Mesenchymal stem cell (in vitro differentiated cells and primary cell): ENCODE data around the gene CEMIP.

Experiments
- DNase-seq: peaks from one replicate; pipeline ENCODE4 v3.0.0-alpha.2; 2013
- H2AFZ ChIP-seq: one replicate; pipeline ENCODE4 v1.6.1; 2013; ENCODE audit warnings: low read depth, mild to moderate bottlenecking, control low read depth, inconsistent platforms, low read length, moderate library complexity
- H2AK5ac ChIP-seq: 2 replicates; pipeline ENCODE4 v1.6.1; 2013; ENCODE audit warnings: low read length, moderate library complexity, mild to moderate bottlenecking, inconsistent platforms; ENCODE audit not compliant: severe bottlenecking
- H2BK120ac ChIP-seq: one replicate; pipeline ENCODE4 v1.6.1; 2013; ENCODE audit warnings: low read depth, mild to moderate bottlenecking, inconsistent platforms, low read length, moderate library complexity
- H2BK12ac ChIP-seq, 2 experiments: one replicate each; pipeline ENCODE4 v1.6.1; 2013; ENCODE audit warnings: inconsistent platforms in 2 of 2, low read length in 2 of 2, mild to moderate bottlenecking in 2 of 2, moderate library complexity in 2 of 2, control low read depth in 1 of 2
- H2BK15ac ChIP-seq: one replicate; pipeline ENCODE4 v1.6.1; 2013; ENCODE audit warnings: mild to moderate bottlenecking, low read depth, inconsistent platforms; ENCODE audit not compliant: poor library complexity, severe bottlenecking
- H2BK5ac ChIP-seq: 2 replicates; pipeline ENCODE4 v1.6.1; 2013; ENCODE audit warnings: low read depth, mild to moderate bottlenecking, low read length, control low read depth, inconsistent platforms; ENCODE audit not compliant: poor library complexity, severe bottlenecking
- H3K14ac ChIP-seq, 2 experiments: one replicate each; pipeline ENCODE4 v1.6.1; 2013; ENCODE audit warnings: inconsistent platforms in 2 of 2, low read length in 2 of 2, control low read depth in 1 of 2, mild to moderate bottlenecking in 1 of 2, moderate library complexity in 1 of 2
- H3K18ac ChIP-seq, 2 experiments: one replicate each; pipeline ENCODE4 v1.6.1; 2013; ENCODE audit warnings: inconsistent platforms in 2 of 2, low read length in 2 of 2, control low read depth in 1 of 2, low read depth in 1 of 2, mild to moderate bottlenecking in 1 of 2
- H3K23ac ChIP-seq, 2 experiments: one replicate each; pipeline ENCODE4 v1.6.1; 2013; ENCODE audit warnings: inconsistent platforms in 2 of 2, low read length in 2 of 2, mild to moderate bottlenecking in 2 of 2, moderate library complexity in 2 of 2, control low read depth in 1 of 2
- H3K27ac ChIP-seq: 2 replicates; pipeline ENCODE4 v1.5.1; 2013; ENCODE audit warnings: mild to moderate bottlenecking, moderate library complexity, low read length, control low read depth, inconsistent platforms; ENCODE audit not compliant: poor library complexity, severe bottlenecking
- H3K27me3 ChIP-seq, 2 experiments: 2 replicates each; pipeline versions ENCODE4 v1.6.1 to v1.7.0; 2013; ENCODE audit warnings: low read length in 2 of 2, mild to moderate bottlenecking in 2 of 2, moderate library complexity in 2 of 2, control low read depth in 1 of 2, inconsistent platforms in 1 of 2; ENCODE audit not compliant: control insufficient read depth in 1 of 2, insufficient read depth in 1 of 2
- H3K36me3 ChIP-seq, 2 experiments: 2 replicates each; pipeline versions ENCODE4 v1.6.1 to v1.7.0; 2013; ENCODE audit warnings: low read length in 2 of 2, control low read depth in 1 of 2, inconsistent platforms in 1 of 2, low read depth in 1 of 2, mild to moderate bottlenecking in 1 of 2; ENCODE audit not compliant: insufficient read depth in 2 of 2, control insufficient read depth in 1 of 2
- H3K4ac ChIP-seq, 2 experiments: one replicate each; pipeline ENCODE4 v1.6.1; 2013; ENCODE audit warnings: inconsistent platforms in 2 of 2, low read length in 2 of 2, mild to moderate bottlenecking in 2 of 2, moderate library complexity in 2 of 2, control low read depth in 1 of 2, low read depth in 1 of 2
- H3K4me1 ChIP-seq: 2 replicates; pipeline ENCODE4 v1.6.1; 2013; ENCODE audit warnings: low read depth, low read length, control low read depth; ENCODE audit not compliant: control insufficient read depth, insufficient read depth
- H3K4me2 ChIP-seq: 2 replicates; pipeline ENCODE4 v1.6.1; 2013; ENCODE audit warnings: low read length, mild to moderate bottlenecking, inconsistent platforms; ENCODE audit not compliant: poor library complexity, severe bottlenecking
- H3K4me3 ChIP-seq, 2 experiments: 2 replicates each; pipeline versions ENCODE4 v1.5.1 to v1.7.0; 2013; ENCODE audit warnings: low read length in 2 of 2, mild to moderate bottlenecking in 2 of 2, control low read depth in 1 of 2, low read depth in 1 of 2; ENCODE audit not compliant: insufficient read depth in 1 of 2
- H3K79me1 ChIP-seq: replicated peaks from 2 replicates; pipeline ENCODE4 v1.6.1; 2013; ENCODE audit warnings: mild to moderate bottlenecking, control low read depth, low read length, inconsistent platforms; ENCODE audit not compliant: poor library complexity, severe bottlenecking
- H3K9ac ChIP-seq: 2 replicates; pipeline ENCODE4 v1.7.0; 2013; ENCODE audit warnings: mild to moderate bottlenecking, low read length, moderate library complexity
- H3K9me3 ChIP-seq: 2 replicates; pipeline ENCODE4 v1.7.0; 2013; ENCODE audit warnings: mild to moderate bottlenecking, low read length; ENCODE audit not compliant: control insufficient read depth
- H4K8ac ChIP-seq: one replicate; pipeline ENCODE4 v1.6.1; 2013; ENCODE audit warnings: inconsistent platforms, mild to moderate bottlenecking, low read length, moderate library complexity
- H4K91ac ChIP-seq: one replicate; pipeline ENCODE4 v1.6.1; 2013; ENCODE audit warnings: mild to moderate bottlenecking, low read length, inconsistent platforms
- WGBS: methylation state at CpG from one replicate; pipeline ENCODE4 v1.1.7; 2013; ENCODE audit warnings: mixed read lengths; 5-methylcytosine and 5-hydroxymethylcytosine counted together

CEMIP gene

DNA sequence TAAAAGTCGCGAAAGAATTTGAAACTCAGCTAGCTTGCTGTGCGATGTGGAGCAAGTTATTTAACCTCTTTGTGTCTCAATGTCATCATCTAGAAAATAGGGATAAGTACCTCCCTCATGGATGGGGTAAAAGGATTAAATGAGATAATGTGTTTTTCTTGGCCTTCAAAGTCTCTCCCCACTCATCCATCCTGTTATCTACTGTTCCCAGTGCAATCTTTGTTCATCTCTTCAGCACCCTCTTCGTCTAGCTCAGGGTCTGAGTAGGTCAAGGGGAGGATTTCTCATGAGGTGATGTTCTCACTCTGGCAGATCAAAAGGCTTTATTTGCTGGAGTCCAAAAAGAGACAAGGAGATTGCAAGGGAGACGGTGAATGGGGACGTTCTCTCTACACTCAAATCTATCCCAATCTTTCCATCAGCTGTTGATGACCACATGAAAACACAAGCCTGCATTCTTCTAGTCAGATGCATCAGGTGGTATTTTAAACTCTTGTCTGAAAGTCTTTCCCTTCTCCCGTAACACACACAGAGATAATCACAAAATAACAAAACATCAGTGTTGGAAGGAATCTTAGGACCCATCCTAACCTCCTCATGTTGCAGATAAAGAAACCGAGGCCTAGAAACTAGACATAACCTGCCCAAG is 209.1 kb downstream of the CEMIP start:
- H4K8ac ChIP-seq = no peak overlapping the region
- no peak for DNase-seq
- peaks cover 0 to 4% of the 10 kb centered on the region in 2 experiments for H3K36me3 ChIP-seq
- H2AK5ac ChIP-seq = no peak overlapping the region
- H3K14ac ChIP-seq = no peak overlapping the region
- H3K4me2 ChIP-seq = peak overlapping the region; percentile 92
- no peak overlapping the region for H2BK5ac ChIP-seq
- peaks cover 11% of the 10 kb centered on the region for H3K79me1 ChIP-seq
- no peaks in the 10 kb centered on the region for H3K9me3 ChIP-seq
- no peaks in the 10 kb centered on the region for H3K27me3 ChIP-seq
- no peak overlapping the region for H3K4ac ChIP-seq
- no peak overlapping the region for H3K23ac ChIP-seq
- H2BK15ac ChIP-seq = no peak overlapping the region
- no peak overlapping the region for H2AFZ ChIP-seq
- H4K91ac ChIP-seq = no peak overlapping the region
- 57% methylated on average over 7 of the region's 8 CpGs for WGBS
- H2BK120ac ChIP-seq = no peak overlapping the region
- no peak overlapping the region for H2BK12ac ChIP-seq
- H3K4me3 ChIP-seq = peak overlapping the region in 1 of 2 experiments; percentile 100
- peak overlapping the region; percentile 93 for H3K9ac ChIP-seq
- no peak overlapping the region for H3K18ac ChIP-seq
- H3K27ac ChIP-seq = no peak overlapping the region
- no peaks in the 10 kb centered on the region for H3K4me1 ChIP-seq

DNA sequence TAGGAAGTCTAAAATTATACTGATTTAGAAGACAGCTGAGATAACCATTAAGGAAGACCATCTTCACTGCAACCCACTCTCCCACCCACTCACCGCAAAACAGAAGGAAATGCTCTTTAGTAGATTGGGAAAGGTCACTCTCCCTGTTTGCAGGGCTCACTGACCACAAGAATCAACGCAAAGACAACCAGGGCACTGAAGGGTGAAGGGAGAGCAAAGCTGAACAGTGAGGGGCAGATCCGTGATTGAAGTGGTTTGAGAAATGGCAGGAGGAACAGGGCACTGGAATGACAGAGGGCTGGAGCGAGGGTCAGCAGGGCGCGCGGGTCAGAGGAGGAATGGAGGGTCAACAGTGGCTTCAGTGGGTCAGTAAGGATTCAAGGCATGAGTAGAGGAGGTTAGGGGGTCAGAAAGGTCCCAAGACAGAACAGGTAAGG is 209.9 kb downstream of the CEMIP start:
- H3K4ac ChIP-seq = peak overlapping the region; percentile 80 to 95

GRCh38 chr15:80989518-80990478 is 210.6 kb downstream of the CEMIP start, which contains the start of gene MESD:
MESD (minus strand) TSS chr15:80989819; CDS start chr15:80989791, 28 bp downstream.
- Histone ChIP-seq H2AK5ac (no peak within 1 kb of the TSS), H3K27me3 (no peaks in the 10 kb centered on the region)

More for the DNA sequence above, 209.9 kb downstream of the CEMIP start:
- Histone ChIP-seq H2AK5ac (no peak overlapping the region), H3K18ac (peak overlapping the region; percentile 80 to 99), H3K36me3 (peaks cover 0 to 4% of the 10 kb centered on the region in 2 experiments), H3K23ac (peak overlapping the region; percentile 92 to 94), H3K4me1 (no peaks in the 10 kb centered on the region), H3K27ac (no peak overlapping the region), H3K4me2 (peak overlapping the region; percentile 92), H4K8ac (peak overlapping the region; percentile 98), H4K91ac (peak overlapping the region; percentile 94), H2BK120ac (peak overlapping the region; percentile 87), H3K27me3 (no peaks in the 10 kb centered on the region), H2BK5ac (no peak overlapping the region), H3K79me1 (peaks cover 11% of the 10 kb centered on the region), H3K14ac (peak overlapping the region in 1 of 2 experiments; percentile 93), H2BK12ac (peak overlapping the region in 1 of 2 experiments; percentile 81), H3K9me3 (no peaks in the 10 kb centered on the region), H3K9ac (peak overlapping the region; percentile 93), H2BK15ac (no peak overlapping the region), H3K4me3 (peak overlapping the region; percentile 99 to 100), H2AFZ (peak overlapping the region; percentile 83)
- under 1% methylated on average over 6 of the region's 7 CpGs for WGBS
- no peak for DNase-seq

More at GRCh38 chr15:80989518-80990478, 210.6 kb downstream of the CEMIP start, which contains the start of gene MESD:
- peak; percentile 94 for DNase-seq
- peak within 1 kb of the TSS; percentile 96 for H3K9ac ChIP-seq
- peak within 1 kb of the TSS; percentile 92 for H3K4me2 ChIP-seq
- peak within 1 kb of the TSS; percentile 92 to 94 for H3K23ac ChIP-seq
- H4K8ac ChIP-seq = peak within 1 kb of the TSS; percentile 98
- peak within 1 kb of the TSS; percentile 80 to 95 for H3K4ac ChIP-seq
- H3K14ac ChIP-seq = peak within 1 kb of the TSS in 1 of 2 experiments; percentile 93
- peak within 1 kb of the TSS; percentile 80 to 99 for H3K18ac ChIP-seq
- peak within 1 kb of the TSS; percentile 78 for H3K27ac ChIP-seq
- peak within 1 kb of the TSS; percentile 87 for H2BK120ac ChIP-seq
- peaks cover 0 to 4% of the 10 kb centered on the region in 2 experiments for H3K36me3 ChIP-seq
- H3K4me1 ChIP-seq = no peaks in the 10 kb centered on the region
- peak within 1 kb of the TSS; percentile 41 to 81 for H2BK12ac ChIP-seq
- H3K79me1 ChIP-seq = peaks cover 10% of the 10 kb centered on the region
- H2AFZ ChIP-seq = peak within 1 kb of the TSS; percentile 83
- peak within 1 kb of the TSS; percentile 70 for H2BK15ac ChIP-seq
- no peaks in the 10 kb centered on the region for H3K9me3 ChIP-seq
- peak within 1 kb of the TSS; percentile 99 to 100 for H3K4me3 ChIP-seq
- peak within 1 kb of the TSS; percentile 94 for H4K91ac ChIP-seq
- no peak within 1 kb of the TSS for H2BK5ac ChIP-seq
- WGBS = 3% methylated on average over 58 of the region's 63 CpGs
